ENCODE data around the gene CPNE8.

GRCh38 chr12:38898001-38898684, 7.2 kb downstream of the CPNE8 start:
- TF ChIP-seq, protein P1, sequence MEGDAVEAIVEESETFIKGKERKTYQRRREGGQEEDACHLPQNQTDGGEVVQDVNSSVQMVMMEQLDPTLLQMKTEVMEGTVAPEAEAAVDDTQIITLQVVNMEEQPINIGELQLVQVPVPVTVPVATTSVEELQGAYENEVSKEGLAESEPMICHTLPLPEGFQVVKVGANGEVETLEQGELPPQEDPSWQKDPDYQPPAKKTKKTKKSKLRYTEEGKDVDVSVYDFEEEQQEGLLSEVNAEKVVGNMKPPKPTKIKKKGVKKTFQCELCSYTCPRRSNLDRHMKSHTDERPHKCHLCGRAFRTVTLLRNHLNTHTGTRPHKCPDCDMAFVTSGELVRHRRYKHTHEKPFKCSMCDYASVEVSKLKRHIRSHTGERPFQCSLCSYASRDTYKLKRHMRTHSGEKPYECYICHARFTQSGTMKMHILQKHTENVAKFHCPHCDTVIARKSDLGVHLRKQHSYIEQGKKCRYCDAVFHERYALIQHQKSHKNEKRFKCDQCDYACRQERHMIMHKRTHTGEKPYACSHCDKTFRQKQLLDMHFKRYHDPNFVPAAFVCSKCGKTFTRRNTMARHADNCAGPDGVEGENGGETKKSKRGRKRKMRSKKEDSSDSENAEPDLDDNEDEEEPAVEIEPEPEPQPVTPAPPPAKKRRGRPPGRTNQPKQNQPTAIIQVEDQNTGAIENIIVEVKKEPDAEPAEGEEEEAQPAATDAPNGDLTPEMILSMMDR (IDR thresholded peaks at IDR 0.05): no peak
- TF ChIP-seq EZH2 (IDR thresholded peaks at IDR 0.05; ENCODE audit: borderline replicate concordance, insufficient read depth, low read depth, low read length, poor library complexity, severe bottlenecking): no peak

Data from B cell (primary cell).